Fibroblast of lung (primary cell): ENCODE results near the gene CACNB4. TPM values are rescaled to one million over a fixed set of nuclear protein-coding genes. Genes with fewer than 3 reads are reported as not detected.
"Not testable (repeated sequence)": the region's sequence is repeated elsewhere in the genome, so short reads cannot be mapped to it uniquely, and the experiment has no call there.

Experiments
- DNase-seq, 2 donors: peaks; one replicate each; pipeline versions ENCODE4 v3.0.0 to v3.0.0-alpha.2; 2010; ENCODE audit warnings: low read depth in 2 of 2
- H2AFZ ChIP-seq: 2 replicates; pipeline ENCODE4 v1.5.1; 2012; ENCODE audit warnings: low read length, control low read depth, inconsistent platforms
- H3K27ac ChIP-seq: 2 replicates; pipeline ENCODE4 v1.5.1; 2011; ENCODE audit warnings: low read length, control low read depth; ENCODE audit not compliant: insufficient read depth
- H3K27me3 ChIP-seq: 2 replicates; pipeline ENCODE4 v1.5.1; 2011; ENCODE audit warnings: mild to moderate bottlenecking, low read length; ENCODE audit not compliant: control insufficient read depth, insufficient read depth
- H3K36me3 ChIP-seq: 2 replicates; pipeline ENCODE4 v1.5.1; 2011; ENCODE audit warnings: low read length; ENCODE audit not compliant: control insufficient read depth, insufficient read depth
- H3K4me1 ChIP-seq: 2 replicates; pipeline ENCODE4 v1.5.1; 2011; ENCODE audit warnings: low read length; ENCODE audit not compliant: control insufficient read depth, insufficient read depth; ENCODE audit errors: extremely low read depth
- H3K4me2 ChIP-seq: 2 replicates; pipeline ENCODE4 v1.5.1; 2011; ENCODE audit warnings: low read length, control low read depth; ENCODE audit not compliant: insufficient read depth; ENCODE audit errors: extremely low read depth
- H3K4me3 ChIP-seq, 4 experiments: fragments of 200-600 bp in 1 of 4; sonication (generic) in 1 of 4; replicated peaks in 1 of 4; 2 replicates each; pipeline ENCODE4 v1.5.1; 2011 to 2016; ENCODE audit warnings: low read length in 4 of 4, low read depth in 3 of 4, mild to moderate bottlenecking in 3 of 4, control low read depth in 2 of 4, inconsistent platforms in 1 of 4, mixed read lengths in 1 of 4; ENCODE audit not compliant: insufficient read depth in 1 of 4; ENCODE audit errors: control extremely low read depth in 1 of 4
- H3K79me2 ChIP-seq: 2 replicates; pipeline ENCODE4 v1.5.1; 2012; ENCODE audit warnings: mild to moderate bottlenecking, low read length, inconsistent platforms; ENCODE audit not compliant: control insufficient read depth, insufficient read depth
- H3K9ac ChIP-seq: 2 replicates; pipeline ENCODE4 v1.5.1; 2011; ENCODE audit warnings: mild to moderate bottlenecking, low read length, control low read depth; ENCODE audit not compliant: insufficient read depth
- H3K9me3 ChIP-seq: 2 replicates; pipeline ENCODE4 v1.5.1; 2012; ENCODE audit warnings: low read depth, low read length; ENCODE audit not compliant: control insufficient read depth, insufficient read depth
- H4K20me1 ChIP-seq: 2 replicates; pipeline ENCODE4 v1.5.1; 2011; ENCODE audit warnings: low read length; ENCODE audit not compliant: control insufficient read depth, insufficient read depth; ENCODE audit errors: extremely low read depth
- EZH2 ChIP-seq: IDR thresholded peaks from 2 replicates; pipeline ENCODE4 v1.5.1; 2012; ENCODE audit warnings: low read length, control low read depth, mild to moderate bottlenecking; ENCODE audit errors: missing control alignments
- polyA plus RNA-seq, 2 donors: library from polyadenylated mRNA; depleted of rRNA in 1 of 2; stranded (reverse) in 1 of 2; unstranded in 1 of 2; fragments of >200 nt; gene quantifications; 2 replicates each; pipeline ENCODE4 v1.2.1, GENCODE V29; 2011 to 2012; ENCODE audit warnings: missing spikeins in 1 of 2
- total RNA-seq: library from RNA; depleted of rRNA; stranded (reverse); fragments of >200 nt; gene quantifications from 2 replicates; pipeline ENCODE4 v1.2.1, GENCODE V29; 2014
- TF ChIP-seq, protein P1 (sequence below), 2 donors: IDR thresholded peaks in 1 of 2; conservative IDR thresholded peaks in 1 of 2; 1 replicate in 1 of 2; 2 replicates in 1 of 2; pipeline ENCODE4 v1.5.1; 2011 to 2012; ENCODE audit warnings: low read length in 2 of 2, control low read depth in 1 of 2, inconsistent platforms in 1 of 2, low read depth in 1 of 2, mild to moderate bottlenecking in 1 of 2

Gene CACNB4
- total and polyA plus RNA-seq, 2 donors (not counting 1 experiment from before 2014, with no cell fraction given), result 0.66 to 2.5 TPM

- Histone ChIP-seq H3K27ac (no peak overlapping the region), H3K36me3 (no peaks in the 10 kb centered on the region), H3K9me3 (no peaks in the 10 kb centered on the region), H3K4me1 (no peaks in the 10 kb centered on the region), H4K20me1 (no peaks in the 10 kb centered on the region), H3K9ac (no peak overlapping the region), H3K4me2 (no peak overlapping the region), H3K4me3 (no peak overlapping the region), H2AFZ (no peak overlapping the region), H3K27me3 (no peaks in the 10 kb centered on the region), H3K79me2 (no peaks in the 10 kb centered on the region)
- TF ChIP-seq EZH2, result no peak
- TF ChIP-seq, protein P1, sequence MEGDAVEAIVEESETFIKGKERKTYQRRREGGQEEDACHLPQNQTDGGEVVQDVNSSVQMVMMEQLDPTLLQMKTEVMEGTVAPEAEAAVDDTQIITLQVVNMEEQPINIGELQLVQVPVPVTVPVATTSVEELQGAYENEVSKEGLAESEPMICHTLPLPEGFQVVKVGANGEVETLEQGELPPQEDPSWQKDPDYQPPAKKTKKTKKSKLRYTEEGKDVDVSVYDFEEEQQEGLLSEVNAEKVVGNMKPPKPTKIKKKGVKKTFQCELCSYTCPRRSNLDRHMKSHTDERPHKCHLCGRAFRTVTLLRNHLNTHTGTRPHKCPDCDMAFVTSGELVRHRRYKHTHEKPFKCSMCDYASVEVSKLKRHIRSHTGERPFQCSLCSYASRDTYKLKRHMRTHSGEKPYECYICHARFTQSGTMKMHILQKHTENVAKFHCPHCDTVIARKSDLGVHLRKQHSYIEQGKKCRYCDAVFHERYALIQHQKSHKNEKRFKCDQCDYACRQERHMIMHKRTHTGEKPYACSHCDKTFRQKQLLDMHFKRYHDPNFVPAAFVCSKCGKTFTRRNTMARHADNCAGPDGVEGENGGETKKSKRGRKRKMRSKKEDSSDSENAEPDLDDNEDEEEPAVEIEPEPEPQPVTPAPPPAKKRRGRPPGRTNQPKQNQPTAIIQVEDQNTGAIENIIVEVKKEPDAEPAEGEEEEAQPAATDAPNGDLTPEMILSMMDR (conservative IDR thresholded peaks at IDR 0.05 in 1 of 2, IDR thresholded peaks at IDR 0.05 in 1 of 2; ENCODE audit: low read depth in 1 of 2, low read length in 2 of 2), result no peak
- DNase-seq, result no peak
Measured at GRCh38 chr2:151945186-151945585, 153.7 kb downstream of the CACNB4 start.

DNA sequence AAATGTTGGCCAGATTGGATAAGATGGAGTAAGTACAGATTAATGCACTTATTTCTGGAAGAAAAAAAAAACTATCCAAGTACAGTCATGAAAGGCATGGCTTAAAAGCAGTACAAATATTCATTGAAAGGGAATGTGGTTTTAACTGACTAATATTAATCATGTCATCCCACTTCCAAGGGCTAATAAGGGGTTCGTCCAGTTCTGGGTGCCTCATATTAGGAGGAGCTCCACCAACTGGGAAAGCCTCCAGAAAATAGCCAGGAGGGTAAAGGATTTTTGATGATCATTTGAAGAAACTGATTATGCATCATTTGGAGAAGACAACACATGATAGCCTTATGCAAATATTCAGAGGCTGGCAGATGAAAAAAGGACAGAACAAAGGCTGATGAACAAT, 155.4 kb downstream of the CACNB4 start:
- Histone ChIP-seq H3K9me3 (no peaks in the 10 kb centered on the region), H3K4me2 (no peak overlapping the region), H4K20me1 (no peaks in the 10 kb centered on the region), H3K36me3 (no peaks in the 10 kb centered on the region), H3K4me3 (no peak overlapping the region), H3K9ac (no peak overlapping the region), H3K27me3 (no peaks in the 10 kb centered on the region), H3K79me2 (no peaks in the 10 kb centered on the region), H3K27ac (no peak overlapping the region), H2AFZ (no peak overlapping the region), H3K4me1 (no peaks in the 10 kb centered on the region)
- no peak for DNase-seq
- TF ChIP-seq, protein P1 (conservative IDR thresholded peaks at IDR 0.05 in 1 of 2, IDR thresholded peaks at IDR 0.05 in 1 of 2; ENCODE audit: low read depth in 1 of 2, low read length in 2 of 2), result no peak
- TF ChIP-seq EZH2, result no peak

- not testable (repeated sequence) for H2AFZ ChIP-seq, H3K9me3 ChIP-seq, H3K36me3 ChIP-seq, H4K20me1 ChIP-seq, H3K9ac ChIP-seq, DNase-seq, H3K79me2 ChIP-seq, H3K27me3 ChIP-seq, H3K4me3 ChIP-seq, H3K4me1 ChIP-seq, H3K27ac ChIP-seq, H3K4me2 ChIP-seq
Measured at GRCh38 chr2:151942540-151943205, 156.2 kb downstream of the CACNB4 start.
